GM23248 (cell line): ENCODE results near the gene CEMIP2.

Source experiments
- EZH2 ChIP-seq: fragments of 200-600 bp; sonication (generic); IDR thresholded peaks from 2 replicates; pipeline ENCODE4 v1.6.1; 2018; ENCODE audit warnings: antibody characterized with exemption, mild to moderate bottlenecking; ENCODE audit not compliant: insufficient read depth, poor library complexity, severe bottlenecking
- EZH2phosphoT487 ChIP-seq: fragments of 200-600 bp; sonication (generic); IDR thresholded peaks from 2 replicates; pipeline ENCODE4 v1.6.1; 2018; ENCODE audit warnings: antibody characterized with exemption, moderate library complexity, mild to moderate bottlenecking, low read depth; ENCODE audit not compliant: insufficient read depth

GRCh38 chr9:71743882-71744281, 24.4 kb downstream of the CEMIP2 start:
- TF ChIP-seq EZH2 (no peak), EZH2phosphoT487 (no peak)
